Left ventricle myocardium superior (tissue), 1 donor: ENCODE results near the gene SMAD3. TPM values are rescaled to one million over a fixed set of nuclear protein-coding genes. Genes with fewer than 3 reads are reported as not detected.
A peak's percentile ranks its signal among the peaks of the same experiment; 100 is the strongest.

ENCODE experiments used
- ATAC-seq: fragments of 200-7000 bp; cut with Tn5 transposase; one replicate; pipeline ENCODE4 v1.9.1; 2020; ENCODE audit warnings: mild to moderate bottlenecking, moderate library complexity
- DNase-seq: peaks from one replicate; pipeline ENCODE4 v3.0.0-alpha.2; 2020
- intact Hi-C: fragments of 100-400 bp; cut with micrococcal nuclease; formaldehyde crosslinking; loops from one replicate; pipeline ENCODE4 v1.11.0; 2022
- total RNA-seq: library from RNA; stranded (reverse); fragmentation: NEBNext Ultra II Directional; extraction: Animal tissue kit (Norgen Biotek cat#: 25700); gene quantifications from one replicate; pipeline ENCODE4 v1.2.1, GENCODE V29; 2021
- donor health status: DM: no; HTN: yes; CAD: no; lungs with severe emphysema.

The SMAD3 gene
- total RNA-seq, 1 donor from 2014 or later = 16.7 TPM

GRCh38 chr15:67033012-67033411 lies 32.4 kb upstream of the SMAD3 start:
- intact Hi-C loops = no loop called here
- DNase-seq (no peak), ATAC-seq (peak; percentile 8)

- DNase-seq (peak; percentile 65), ATAC-seq (peak; percentile 71)
- intact Hi-C loops = no loop called here
These were observed 31.8 kb upstream of the SMAD3 start for GRCh38 chr15:67033571-67034044.

- intact Hi-C loops = no loop called here
- DNase-seq (no peak), ATAC-seq (no peak)
These were observed 29.5 kb upstream of the SMAD3 start for GRCh38 chr15:67035886-67036285.

DNA sequence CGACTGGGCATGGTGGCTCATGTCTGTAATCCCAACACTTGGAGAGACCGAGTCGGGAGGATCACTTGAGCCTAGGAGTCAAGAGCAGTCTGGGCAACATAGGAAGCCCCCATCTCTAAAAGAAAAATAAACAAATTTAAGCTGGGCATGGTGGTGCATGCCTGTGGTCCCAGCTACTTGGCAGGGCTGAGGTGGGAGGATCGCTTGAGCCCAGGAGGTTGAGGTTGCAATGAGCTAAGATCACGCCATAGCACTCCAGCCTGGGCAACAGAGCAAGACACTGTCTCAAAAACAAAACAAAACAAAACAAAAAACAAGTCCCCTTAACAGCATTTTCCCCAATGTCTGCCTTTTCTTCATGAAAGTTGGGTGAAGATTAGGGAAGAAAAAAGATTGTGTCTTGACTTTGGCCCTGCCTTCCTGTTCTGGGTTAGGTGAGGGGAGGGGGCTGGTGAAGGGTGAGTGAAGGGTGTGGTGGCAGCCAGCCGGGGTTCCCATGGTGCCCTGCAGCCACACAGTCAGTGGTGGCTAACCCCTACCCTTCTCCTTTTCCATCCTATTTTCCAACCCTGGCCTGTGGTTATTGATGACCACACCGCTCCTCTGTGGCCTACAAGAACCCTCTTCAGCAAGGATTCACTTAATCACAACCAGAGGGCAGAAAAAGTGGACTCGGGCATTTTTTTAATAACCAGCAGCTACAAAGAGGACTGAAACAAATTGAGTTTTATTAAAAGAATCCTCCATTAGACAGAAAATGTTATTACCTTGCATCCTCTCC lies 28.4 kb upstream of the SMAD3 start:
- intact Hi-C loops = no loop called here
- ATAC-seq = no peak
- no peak for DNase-seq

- ATAC-seq (no peak), DNase-seq (no peak)
- intact Hi-C loops = no loop called here
These were observed 27.7 kb upstream of the SMAD3 start for GRCh38 chr15:67037694-67038093.

- no peak for DNase-seq
- intact Hi-C loops = no loop called here
- no peak for ATAC-seq
These were observed 26.7 kb upstream of the SMAD3 start for GRCh38 chr15:67038736-67039135.

- ATAC-seq (no peak), DNase-seq (no peak)
- intact Hi-C loops = no loop called here
These were observed 25.9 kb upstream of the SMAD3 start for GRCh38 chr15:67039384-67040075.

DNA sequence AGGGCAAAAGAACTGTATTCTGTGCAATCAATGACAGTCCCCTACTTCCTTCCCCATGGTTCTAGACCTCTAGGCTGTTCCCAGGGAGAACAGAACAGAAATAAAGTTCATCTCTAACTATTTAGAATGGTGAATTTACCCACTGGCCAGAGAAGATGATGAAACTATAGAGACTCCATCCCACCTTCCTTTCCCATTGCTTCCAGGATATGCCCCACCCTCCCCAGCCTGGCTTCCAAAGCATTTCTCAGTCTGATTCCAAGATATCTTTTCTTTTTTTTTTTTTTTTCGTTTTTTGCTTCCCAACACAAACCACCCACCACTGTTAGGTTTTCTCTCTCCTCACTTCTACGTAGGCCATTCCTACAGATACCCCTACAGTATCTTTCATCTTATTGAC lies 25.1 kb upstream of the SMAD3 start:
- DNase-seq (no peak), ATAC-seq (no peak)
- intact Hi-C loops = no loop called here

DNA sequence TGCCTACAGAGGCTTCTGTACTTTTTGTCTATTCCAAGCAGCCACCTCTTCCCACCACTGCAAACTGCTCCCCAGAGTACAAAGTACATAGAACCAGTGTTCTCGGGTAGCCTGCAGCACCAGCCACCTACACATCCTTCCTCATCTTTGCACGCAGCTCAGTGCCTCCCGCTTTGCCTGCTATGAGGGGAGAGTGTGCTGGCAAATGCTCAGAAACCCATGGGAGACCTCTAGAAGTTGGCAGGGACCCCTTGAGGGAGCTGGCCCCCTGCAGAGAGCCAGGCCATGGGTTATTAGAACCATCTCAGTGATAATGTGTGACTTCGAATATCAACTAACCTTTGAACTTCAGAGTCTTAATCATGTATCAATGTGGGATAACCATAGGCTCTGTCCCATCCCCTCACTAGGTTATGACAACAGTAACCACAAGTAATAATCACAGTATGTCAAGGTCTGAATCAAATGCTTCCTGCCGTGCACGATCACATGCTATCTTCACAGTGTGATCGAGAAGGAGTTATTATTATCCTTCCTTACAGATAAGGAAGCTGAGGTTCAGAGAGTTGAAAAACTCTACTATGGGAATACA lies 22.8 kb upstream of the SMAD3 start:
- intact Hi-C loops = no loop called here
- ATAC-seq = no peak
- DNase-seq = no peak

- intact Hi-C loops = no loop called here
- no peak for DNase-seq
- no peak for ATAC-seq
These were observed 21.2 kb upstream of the SMAD3 start for GRCh38 chr15:67043939-67044771.

DNA sequence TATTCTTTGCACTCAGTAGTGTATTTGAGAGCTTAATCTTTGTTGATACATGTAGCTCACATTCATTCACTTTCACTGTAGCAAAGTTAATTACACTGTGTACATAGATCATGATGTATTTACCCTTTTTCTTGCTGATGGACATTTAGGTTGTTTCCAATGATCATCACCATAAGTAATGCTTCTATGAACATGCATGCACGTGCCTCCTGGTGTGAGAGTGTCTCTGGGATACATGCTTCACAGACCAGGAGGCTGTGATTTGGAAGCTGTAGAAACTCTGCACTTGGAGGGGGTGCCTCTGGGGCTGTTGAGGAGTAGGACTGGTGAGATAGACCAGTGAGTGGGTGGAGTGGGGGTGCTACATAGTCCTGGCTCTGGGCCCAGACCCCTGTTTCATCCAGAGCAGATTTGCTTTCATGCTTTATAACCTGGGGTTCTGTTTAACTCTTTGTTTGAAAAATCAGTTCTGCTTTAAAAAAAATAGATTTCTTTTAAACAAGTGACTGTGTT lies 18.2 kb upstream of the SMAD3 start:
- ATAC-seq (no peak), DNase-seq (no peak)
- intact Hi-C loops = no loop called here

DNA sequence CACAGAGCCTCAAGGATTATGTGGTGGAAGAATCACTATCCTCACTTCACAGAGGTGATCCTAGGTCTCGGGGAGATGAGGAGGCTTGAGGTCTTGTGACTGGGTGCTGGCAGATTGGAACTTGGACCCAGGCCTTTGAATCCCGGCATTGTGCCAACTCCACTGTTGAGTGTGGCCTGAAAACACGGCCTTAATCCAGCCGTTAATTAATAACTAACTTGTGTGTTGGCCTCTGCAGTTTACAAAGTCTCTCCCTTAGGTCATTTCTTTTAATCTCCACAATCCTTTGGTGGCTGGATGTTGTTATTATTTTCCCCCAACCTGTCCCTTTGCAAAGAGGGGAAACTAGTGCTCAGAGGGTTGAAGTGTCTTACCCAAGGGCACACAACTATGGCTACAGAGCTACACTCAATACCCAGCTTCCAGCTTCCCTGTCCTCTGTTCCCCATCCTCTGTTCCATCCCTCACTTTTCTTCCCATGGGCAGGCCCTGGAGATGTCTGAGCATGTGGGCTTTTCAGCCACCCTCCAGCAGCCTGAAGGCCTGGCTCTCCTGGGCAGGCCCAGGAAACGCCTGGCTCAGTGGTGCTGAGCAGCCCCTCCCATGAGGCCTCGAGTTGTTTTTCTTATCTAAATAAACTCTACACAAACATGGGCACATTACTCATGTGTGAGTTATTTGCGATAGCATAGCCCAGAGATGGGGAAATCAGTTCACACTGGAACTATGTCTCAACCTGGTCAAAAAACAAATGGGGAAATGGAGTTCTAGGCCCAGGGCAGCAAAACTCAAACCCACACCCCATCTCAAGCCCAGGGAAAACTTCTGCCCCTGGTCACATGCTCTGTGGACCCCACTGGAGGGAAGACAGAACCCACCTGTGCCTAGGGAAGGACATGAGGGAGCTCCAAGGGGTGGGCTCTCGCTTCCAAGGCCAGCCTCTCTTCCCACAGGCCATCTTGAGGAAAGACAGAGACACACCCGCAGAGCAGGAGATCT lies 16.8 kb upstream of the SMAD3 start:
- intact Hi-C loops = no loop called here
- DNase-seq (peak; percentile 40), ATAC-seq (peak; percentile 59)

GRCh38 chr15:67049351-67050044 lies 15.9 kb upstream of the SMAD3 start:
- DNase-seq (no peak), ATAC-seq (no peak)
- intact Hi-C loops = no loop called here

DNA sequence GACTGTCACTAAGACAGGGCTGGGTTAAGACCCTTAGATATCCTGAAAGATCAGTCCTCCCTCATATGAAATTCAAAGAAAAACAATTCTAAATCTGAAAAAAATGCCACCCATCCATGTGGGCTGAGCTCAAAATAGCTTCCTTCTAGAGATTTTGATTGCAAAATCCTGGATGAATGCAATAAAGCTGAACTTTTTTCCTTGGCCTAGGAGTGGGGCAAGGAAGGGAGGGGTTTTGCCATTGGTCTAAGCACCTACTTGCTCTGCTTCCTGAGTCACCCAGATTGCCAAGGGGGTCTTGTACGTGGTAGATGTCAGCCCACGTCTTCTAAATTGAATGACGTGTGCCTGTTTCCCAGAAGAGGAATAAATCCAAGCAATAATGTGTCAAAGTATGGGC lies 15.3 kb upstream of the SMAD3 start:
- intact Hi-C loops = no loop called here
- DNase-seq (no peak), ATAC-seq (peak; percentile 15)

DNA sequence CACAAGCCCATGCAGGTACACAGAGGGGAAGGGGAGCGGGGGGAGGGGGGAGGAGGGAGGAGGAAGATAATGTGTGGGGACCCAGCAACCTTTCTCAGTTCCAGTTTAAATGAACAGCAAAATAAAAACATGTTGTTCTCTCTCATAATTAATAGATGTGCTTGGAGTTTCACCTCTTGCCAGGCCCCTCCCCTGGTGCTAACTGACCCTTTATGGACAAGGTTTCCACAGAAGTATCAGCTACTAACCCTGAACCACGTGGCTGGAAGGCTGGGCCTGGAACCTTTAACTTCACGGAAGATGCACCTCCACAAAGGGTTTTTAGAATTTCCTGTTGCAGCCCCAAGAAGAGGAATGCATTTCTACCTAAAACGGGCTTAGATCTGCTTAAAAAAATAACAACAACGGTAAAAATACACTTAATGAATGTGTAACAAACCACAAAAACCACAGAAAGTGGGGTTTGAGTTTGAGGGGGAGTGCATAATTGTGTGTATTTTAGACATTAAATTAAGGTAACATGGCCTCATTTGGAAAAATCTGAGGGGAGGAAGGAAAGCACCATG lies 14.8 kb upstream of the SMAD3 start:
- ATAC-seq (no peak), DNase-seq (no peak)
- intact Hi-C loops = no loop called here

DNA sequence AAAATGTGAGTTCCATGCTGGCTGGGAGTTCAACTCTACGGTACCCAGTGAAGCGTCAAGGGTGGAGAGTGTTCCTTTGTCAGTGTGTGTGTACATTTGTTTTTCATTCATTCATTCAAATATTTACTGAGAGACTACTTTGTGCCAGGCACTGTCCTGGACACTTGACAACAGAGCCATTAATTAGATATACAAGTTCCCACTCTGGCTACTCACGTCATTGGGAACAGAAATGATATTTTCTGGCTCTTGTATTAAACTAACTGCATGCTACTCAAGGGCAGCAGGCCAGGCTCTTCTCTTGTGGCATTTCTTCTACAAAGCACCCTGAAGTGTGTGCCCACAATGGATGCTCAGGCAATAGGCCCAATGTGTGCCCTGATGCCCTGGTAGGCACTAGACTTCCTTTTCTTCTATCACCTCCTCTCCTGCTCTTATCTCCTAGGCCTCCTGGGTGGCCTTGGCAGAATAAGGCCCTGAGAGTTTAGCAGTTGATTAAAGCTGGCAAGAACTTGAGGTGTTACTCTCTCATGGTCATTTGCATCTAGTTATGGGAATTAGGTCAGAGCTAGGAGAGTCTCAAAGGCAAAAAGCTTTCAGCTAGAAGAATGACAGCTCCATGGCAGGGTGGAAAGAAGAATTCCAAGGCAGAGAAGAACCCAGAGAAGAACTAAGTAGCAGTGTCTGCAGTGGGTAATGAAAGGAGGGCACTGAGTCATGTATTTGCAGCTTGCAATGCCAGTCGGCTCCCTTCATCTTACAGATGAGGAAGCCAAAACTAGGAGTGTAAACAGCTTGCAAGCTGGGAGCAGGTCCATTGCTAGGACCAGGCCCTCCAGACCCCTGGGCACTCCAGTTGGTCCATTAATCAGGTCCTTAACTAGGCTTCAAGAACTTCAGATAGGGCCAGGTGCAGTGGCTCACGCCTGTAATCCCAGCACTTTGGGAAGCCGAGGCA lies 14.0 kb upstream of the SMAD3 start:
- intact Hi-C loops = no loop called here
- DNase-seq (no peak), ATAC-seq (peak; percentile 77)
